GM12878 (cell line): ENCODE results near the gene STK40. TPM values are rescaled to one million over a fixed set of nuclear protein-coding genes. Genes with fewer than 3 reads are reported as not detected.

ENCODE experiments used
- CBFB ChIP-seq: IDR thresholded peaks from 2 replicates; pipeline ENCODE4 v1.6.1; 2016; ENCODE audit warnings: antibody characterized with exemption, low read depth
- CBX3 ChIP-seq: fragments of 200-600 bp; sonication (generic); IDR thresholded peaks from 2 replicates; pipeline ENCODE4 v1.6.1; 2016; ENCODE audit warnings: low read depth, borderline replicate concordance
- CHD1 ChIP-seq: IDR thresholded peaks from 2 replicates; pipeline ENCODE4 v1.6.1; 2012; ENCODE audit warnings: low read depth, low read length, improper control_type of control experiment
- CHD2 ChIP-seq: IDR thresholded peaks from 2 replicates; pipeline ENCODE4 v1.6.1; 2011; ENCODE audit warnings: low read depth, low read length, improper control_type of control experiment, borderline replicate concordance
- CREB1 ChIP-seq: IDR thresholded peaks from 2 replicates; pipeline ENCODE4 v1.6.1; 2012; ENCODE audit warnings: low read depth, mild to moderate bottlenecking, inconsistent platforms
- EED ChIP-seq: sonication (generic); IDR thresholded peaks from 2 replicates; pipeline ENCODE4 v1.6.1; 2016; ENCODE audit warnings: antibody characterized with exemption, low read depth
- ELK1 ChIP-seq: IDR thresholded peaks from 2 replicates; pipeline ENCODE4 v1.6.1; 2012; ENCODE audit warnings: low read depth, low read length, improper control_type of control experiment
- HDAC6 ChIP-seq: fragments of 200-600 bp; sonication (generic); IDR thresholded peaks from one replicate; pipeline ENCODE4 v1.8.0; 2017; ENCODE audit warnings: antibody characterized with exemption; ENCODE audit not compliant: unreplicated experiment
- MEF2B ChIP-seq: fragments of 450-650 bp; IDR thresholded peaks from 2 replicates; pipeline ENCODE4 v1.6.1; 2018; ENCODE audit warnings: mild to moderate bottlenecking, moderate library complexity; ENCODE audit not compliant: partially characterized antibody, poor library complexity, severe bottlenecking
- NKRF ChIP-seq: fragments of 450-650 bp; conservative IDR thresholded peaks from 2 replicates; pipeline ENCODE4 v1.6.1; 2017; ENCODE audit warnings: mild to moderate bottlenecking, moderate library complexity
- NR2C2 ChIP-seq: IDR thresholded peaks from 2 replicates; pipeline ENCODE4 v1.6.1; 2011; ENCODE audit warnings: borderline replicate concordance, low read depth; ENCODE audit not compliant: control insufficient read depth, insufficient read length
- PAX8 ChIP-seq: fragments of 450-650 bp; IDR thresholded peaks from 2 replicates; pipeline ENCODE4 v1.6.1; 2017; ENCODE audit warnings: mild to moderate bottlenecking, moderate library complexity
- PML ChIP-seq: IDR thresholded peaks from 2 replicates; pipeline ENCODE4 v1.6.1; 2012; ENCODE audit warnings: low read length, inconsistent platforms
- POLR2AphosphoS2 ChIP-seq: IDR thresholded peaks from 2 replicates; pipeline ENCODE4 v1.6.1; 2011; ENCODE audit warnings: low read depth, mild to moderate bottlenecking, low read length, improper control_type of control experiment, moderate library complexity
- SUZ12 ChIP-seq: fragments of 200-600 bp; sonication (generic); IDR thresholded peaks from one replicate; pipeline ENCODE4 v1.6.1; 2018; ENCODE audit warnings: antibody characterized with exemption, mild to moderate bottlenecking; ENCODE audit not compliant: unreplicated experiment
- TCF3 ChIP-seq: IDR thresholded peaks from 2 replicates; pipeline ENCODE4 v1.6.1; 2012; ENCODE audit warnings: low read depth, mild to moderate bottlenecking, low read length, borderline replicate concordance; ENCODE audit not compliant: insufficient read depth
- ZNF24 ChIP-seq: fragments of 450-650 bp; IDR thresholded peaks from 2 replicates; pipeline ENCODE4 v1.6.1; 2017; ENCODE audit warnings: antibody characterized with exemption, mild to moderate bottlenecking
- ZNF274 ChIP-seq: IDR thresholded peaks from one replicate; pipeline ENCODE4 v1.8.0; 2011; ENCODE audit not compliant: insufficient read length, insufficient read depth
- ZNF622 ChIP-seq: fragments of 450-650 bp; IDR thresholded peaks from 2 replicates; pipeline ENCODE4 v1.6.1; 2017; ENCODE audit warnings: mild to moderate bottlenecking, inconsistent platforms
- ZZZ3 ChIP-seq: IDR thresholded peaks from 2 replicates; pipeline ENCODE4 v1.6.1; 2011; ENCODE audit warnings: low read depth; ENCODE audit not compliant: control insufficient read depth, insufficient read length
- polyA plus RNA-seq, 11 experiments: library from polyadenylated mRNA; depleted of rRNA in 4 of 11; unstranded in 6 of 11; stranded (reverse) in 5 of 11; fragments of >200 nt; fragmentation: Nextera tagmentation in 4 of 11; fragmentation: Illumina TruSeq in 1 of 11; extraction: Ambion mirVana in 4 of 11; extraction: Trizol in 1 of 11; gene quantifications; 1 replicate in 1 of 11; 2 replicates in 10 of 11; pipeline versions ENCODE4 v1.2.1 to v1.2.3, GENCODE V29; 2011 to 2016; ENCODE audit warnings: inconsistent platforms in 2 of 11, missing spikeins in 2 of 11, low read depth in 1 of 11
- total RNA-seq, 4 experiments: library from RNA; depleted of rRNA in 3 of 4; stranded (reverse); fragments of >200 nt in 3 of 4; fragmentation: Illumina TruSeq in 1 of 4; extraction: Trizol in 1 of 4; gene quantifications; 2 replicates each; pipeline versions ENCODE4 v1.2.1 to v1.2.3, GENCODE V29; 2013 to 2021
- TF ChIP-seq, protein P1 (sequence below): IDR thresholded peaks from 2 replicates; pipeline ENCODE4 v1.6.1; 2011; ENCODE audit warnings: borderline replicate concordance, low read depth, mild to moderate bottlenecking, moderate library complexity, low read length; ENCODE audit not compliant: insufficient read depth, poor library complexity, severe bottlenecking
- TF ChIP-seq, protein P2 (sequence below): fragments of 450-650 bp; IDR thresholded peaks from 2 replicates; pipeline ENCODE4 v1.6.1; 2017; ENCODE audit warnings: antibody characterized with exemption, mild to moderate bottlenecking, moderate library complexity

Gene STK40
- total and polyA plus RNA-seq, 10 of the 15 experiments (the other 5 are each of a cell fraction or from before 2014, with no cell fraction given), result 0.27 to 51.0 (median 29.5) TPM

DNA sequence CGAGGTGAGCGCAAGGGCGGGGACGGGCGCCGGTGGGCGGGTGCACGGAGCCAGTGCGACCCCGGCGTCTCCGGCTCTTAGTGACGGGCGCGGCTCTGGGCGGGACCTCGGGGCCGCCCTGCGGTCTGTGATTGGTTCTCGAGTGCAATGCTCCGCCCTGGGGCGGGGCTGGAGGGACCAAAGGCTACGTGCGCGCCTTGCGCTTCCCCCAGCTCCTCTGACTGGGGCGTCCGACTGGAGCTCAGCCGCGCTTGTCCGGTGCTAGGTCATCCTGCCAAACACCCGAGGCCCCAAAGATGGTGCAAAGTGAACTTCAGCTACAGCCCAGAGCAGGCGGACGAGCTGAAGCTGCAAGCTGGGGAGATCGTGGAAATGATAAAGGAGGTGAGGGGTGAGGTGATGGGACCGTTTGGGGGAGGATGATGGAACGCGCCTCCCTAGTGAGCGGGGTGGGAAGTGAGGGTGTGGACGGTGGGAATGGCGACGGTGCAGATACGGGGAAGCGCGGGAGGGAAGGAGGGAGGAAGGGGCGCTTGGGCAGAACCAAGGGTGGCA lies 78.7 kb downstream of the STK40 start (continued):
- TF ChIP-seq, protein P1, sequence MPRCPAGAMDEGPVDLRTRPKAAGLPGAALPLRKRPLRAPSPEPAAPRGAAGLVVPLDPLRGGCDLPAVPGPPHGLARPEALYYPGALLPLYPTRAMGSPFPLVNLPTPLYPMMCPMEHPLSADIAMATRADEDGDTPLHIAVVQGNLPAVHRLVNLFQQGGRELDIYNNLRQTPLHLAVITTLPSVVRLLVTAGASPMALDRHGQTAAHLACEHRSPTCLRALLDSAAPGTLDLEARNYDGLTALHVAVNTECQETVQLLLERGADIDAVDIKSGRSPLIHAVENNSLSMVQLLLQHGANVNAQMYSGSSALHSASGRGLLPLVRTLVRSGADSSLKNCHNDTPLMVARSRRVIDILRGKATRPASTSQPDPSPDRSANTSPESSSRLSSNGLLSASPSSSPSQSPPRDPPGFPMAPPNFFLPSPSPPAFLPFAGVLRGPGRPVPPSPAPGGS, result no peak
- TF ChIP-seq CHD1, result no peak
- TF ChIP-seq ZNF274, result no peak
- no peak for TF ChIP-seq MEF2B
- no peak for TF ChIP-seq ZNF24
- TF ChIP-seq EED, result no peak
- TF ChIP-seq CBFB, result no peak
- peak; percentile 59; the same call in 1 of the 2 replicates for TF ChIP-seq NKRF
- TF ChIP-seq SUZ12, result no peak
- TF ChIP-seq ZZZ3, result no peak
- TF ChIP-seq NR2C2, result no peak
- TF ChIP-seq, protein P2, sequence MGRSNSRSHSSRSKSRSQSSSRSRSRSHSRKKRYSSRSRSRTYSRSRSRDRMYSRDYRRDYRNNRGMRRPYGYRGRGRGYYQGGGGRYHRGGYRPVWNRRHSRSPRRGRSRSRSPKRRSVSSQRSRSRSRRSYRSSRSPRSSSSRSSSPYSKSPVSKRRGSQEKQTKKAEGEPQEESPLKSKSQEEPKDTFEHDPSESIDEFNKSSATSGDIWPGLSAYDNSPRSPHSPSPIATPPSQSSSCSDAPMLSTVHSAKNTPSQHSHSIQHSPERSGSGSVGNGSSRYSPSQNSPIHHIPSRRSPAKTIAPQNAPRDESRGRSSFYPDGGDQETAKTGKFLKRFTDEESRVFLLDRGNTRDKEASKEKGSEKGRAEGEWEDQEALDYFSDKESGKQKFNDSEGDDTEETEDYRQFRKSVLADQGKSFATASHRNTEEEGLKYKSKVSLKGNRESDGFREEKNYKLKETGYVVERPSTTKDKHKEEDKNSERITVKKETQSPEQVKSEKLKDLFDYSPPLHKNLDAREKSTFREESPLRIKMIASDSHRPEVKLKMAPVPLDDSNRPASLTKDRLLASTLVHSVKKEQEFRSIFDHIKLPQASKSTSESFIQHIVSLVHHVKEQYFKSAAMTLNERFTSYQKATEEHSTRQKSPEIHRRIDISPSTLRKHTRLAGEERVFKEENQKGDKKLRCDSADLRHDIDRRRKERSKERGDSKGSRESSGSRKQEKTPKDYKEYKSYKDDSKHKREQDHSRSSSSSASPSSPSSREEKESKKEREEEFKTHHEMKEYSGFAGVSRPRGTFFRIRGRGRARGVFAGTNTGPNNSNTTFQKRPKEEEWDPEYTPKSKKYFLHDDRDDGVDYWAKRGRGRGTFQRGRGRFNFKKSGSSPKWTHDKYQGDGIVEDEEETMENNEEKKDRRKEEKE, result no peak
- no peak for TF ChIP-seq ZNF622
- no peak for TF ChIP-seq PAX8
- TF ChIP-seq PML, result peak; percentile 46; the same call in 1 of the 2 replicates
- peak; percentile 45; the same call in 1 of the 2 replicates for TF ChIP-seq TCF3
- no peak for TF ChIP-seq HDAC6
- TF ChIP-seq CBX3, result no peak
- TF ChIP-seq CREB1, result peak; percentile 27; the same call in 1 of the 2 replicates
- peak; percentile 75 for TF ChIP-seq POLR2AphosphoS2
- TF ChIP-seq CHD2, result peak; percentile 77
- no peak for TF ChIP-seq ELK1
